GM19372 (cell line): ENCODE results near the gene PIP5K1C.

Source experiments
- ATAC-seq: cut with Tn5 transposase; IDR thresholded peaks from one replicate; pipeline ENCODE4 v1.9.1; 2021; ENCODE audit warnings: mild to moderate bottlenecking, low read depth, moderate library complexity; ENCODE audit not compliant: unreplicated experiment

PIP5K1C gene, protein sequence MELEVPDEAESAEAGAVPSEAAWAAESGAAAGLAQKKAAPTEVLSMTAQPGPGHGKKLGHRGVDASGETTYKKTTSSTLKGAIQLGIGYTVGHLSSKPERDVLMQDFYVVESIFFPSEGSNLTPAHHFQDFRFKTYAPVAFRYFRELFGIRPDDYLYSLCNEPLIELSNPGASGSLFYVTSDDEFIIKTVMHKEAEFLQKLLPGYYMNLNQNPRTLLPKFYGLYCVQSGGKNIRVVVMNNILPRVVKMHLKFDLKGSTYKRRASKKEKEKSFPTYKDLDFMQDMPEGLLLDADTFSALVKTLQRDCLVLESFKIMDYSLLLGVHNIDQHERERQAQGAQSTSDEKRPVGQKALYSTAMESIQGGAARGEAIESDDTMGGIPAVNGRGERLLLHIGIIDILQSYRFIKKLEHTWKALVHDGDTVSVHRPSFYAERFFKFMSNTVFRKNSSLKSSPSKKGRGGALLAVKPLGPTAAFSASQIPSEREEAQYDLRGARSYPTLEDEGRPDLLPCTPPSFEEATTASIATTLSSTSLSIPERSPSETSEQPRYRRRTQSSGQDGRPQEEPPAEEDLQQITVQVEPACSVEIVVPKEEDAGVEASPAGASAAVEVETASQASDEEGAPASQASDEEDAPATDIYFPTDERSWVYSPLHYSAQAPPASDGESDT

DNA sequence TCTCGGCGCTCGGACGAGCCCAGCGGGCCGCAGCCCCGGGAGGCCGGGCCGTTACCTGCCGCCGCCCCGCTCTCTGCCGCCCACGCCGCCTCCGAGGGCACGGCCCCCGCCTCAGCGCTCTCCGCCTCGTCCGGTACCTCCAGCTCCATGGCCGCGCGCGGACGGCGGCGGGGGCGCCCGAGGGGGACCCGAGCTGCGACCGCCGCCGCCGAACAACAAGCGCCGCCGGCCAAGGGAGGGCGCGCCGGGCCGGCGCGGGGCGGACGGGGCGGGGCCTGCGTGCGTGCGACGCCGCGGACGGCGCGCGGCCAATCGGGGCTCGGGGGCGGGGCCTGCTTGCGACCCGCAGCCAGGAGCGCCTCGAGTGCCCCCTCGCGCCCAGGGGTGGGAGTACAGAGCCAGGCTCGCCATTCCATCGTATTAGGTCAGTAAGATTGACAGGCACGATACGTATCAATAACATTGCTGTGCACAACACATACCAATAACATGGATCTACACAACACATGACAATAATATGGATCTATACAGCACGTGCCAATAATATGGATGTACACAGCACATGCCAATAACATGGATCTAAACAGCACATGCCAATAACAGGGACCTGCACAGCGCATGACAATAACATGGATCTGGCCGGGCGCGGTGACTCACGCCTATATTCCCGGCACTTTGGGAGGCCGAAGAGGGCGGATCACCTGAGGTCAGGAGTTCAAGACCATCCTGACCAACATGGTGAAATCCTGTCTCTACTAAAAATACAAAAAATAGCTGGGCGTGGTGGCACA is at the start of gene PIP5K1C:
Gene PIP5K1C (minus strand): TSS at position 227 of the 791 bp plus-strand sequence. CDS start 78 bp downstream, at position 149.
- peak; percentile 93 for ATAC-seq

DNA sequence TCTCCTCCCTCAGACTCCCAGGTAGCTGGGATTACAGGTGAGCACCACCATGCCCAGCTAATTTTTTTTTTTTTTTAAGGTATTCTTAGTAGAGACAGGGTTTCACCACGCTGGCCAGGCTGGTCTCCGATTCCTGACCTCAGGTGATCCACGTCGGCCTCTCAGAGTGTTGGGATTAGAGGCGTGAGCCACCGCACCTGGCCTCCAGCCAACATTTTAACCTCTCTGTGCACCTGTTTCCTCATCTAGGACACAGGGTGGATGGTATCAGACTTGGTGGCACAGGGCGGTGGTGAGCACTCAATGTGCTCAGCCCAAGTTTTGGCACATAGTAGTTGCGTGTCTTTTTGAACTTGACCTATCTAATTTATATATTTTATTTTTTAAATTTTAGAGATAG is 48.7 kb upstream of the PIP5K1C start:
- no peak for ATAC-seq

DNA sequence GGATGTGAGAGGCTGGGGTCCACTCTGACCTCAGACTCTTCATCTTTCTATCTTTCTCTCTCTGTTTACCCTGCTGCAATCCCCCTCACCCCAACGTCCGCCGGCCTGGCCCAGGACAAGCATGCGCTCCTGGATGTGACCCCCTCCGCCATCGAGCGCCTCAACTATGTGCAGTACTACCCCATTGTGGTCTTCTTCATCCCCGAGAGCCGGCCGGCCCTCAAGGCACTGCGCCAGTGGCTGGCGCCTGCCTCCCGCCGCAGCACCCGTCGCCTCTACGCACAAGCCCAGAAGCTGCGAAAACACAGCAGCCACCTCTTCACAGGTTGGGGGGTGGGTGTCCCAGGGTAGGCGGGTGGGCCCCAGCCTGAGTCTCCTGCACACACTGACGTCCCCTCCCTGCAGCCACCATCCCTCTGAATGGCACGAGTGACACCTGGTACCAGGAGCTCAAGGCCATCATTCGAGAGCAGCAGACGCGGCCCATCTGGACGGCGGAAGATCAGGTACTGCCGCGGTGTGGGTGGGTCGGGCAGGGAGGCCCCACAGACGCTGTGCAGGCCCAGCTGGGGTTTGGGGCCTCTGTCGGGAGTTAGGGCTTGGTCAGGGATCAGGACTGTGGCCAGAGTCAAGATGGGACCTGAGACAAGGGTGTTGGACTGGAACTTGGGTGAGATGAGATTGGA is 46.2 kb upstream of the PIP5K1C start:
- no peak for ATAC-seq

DNA sequence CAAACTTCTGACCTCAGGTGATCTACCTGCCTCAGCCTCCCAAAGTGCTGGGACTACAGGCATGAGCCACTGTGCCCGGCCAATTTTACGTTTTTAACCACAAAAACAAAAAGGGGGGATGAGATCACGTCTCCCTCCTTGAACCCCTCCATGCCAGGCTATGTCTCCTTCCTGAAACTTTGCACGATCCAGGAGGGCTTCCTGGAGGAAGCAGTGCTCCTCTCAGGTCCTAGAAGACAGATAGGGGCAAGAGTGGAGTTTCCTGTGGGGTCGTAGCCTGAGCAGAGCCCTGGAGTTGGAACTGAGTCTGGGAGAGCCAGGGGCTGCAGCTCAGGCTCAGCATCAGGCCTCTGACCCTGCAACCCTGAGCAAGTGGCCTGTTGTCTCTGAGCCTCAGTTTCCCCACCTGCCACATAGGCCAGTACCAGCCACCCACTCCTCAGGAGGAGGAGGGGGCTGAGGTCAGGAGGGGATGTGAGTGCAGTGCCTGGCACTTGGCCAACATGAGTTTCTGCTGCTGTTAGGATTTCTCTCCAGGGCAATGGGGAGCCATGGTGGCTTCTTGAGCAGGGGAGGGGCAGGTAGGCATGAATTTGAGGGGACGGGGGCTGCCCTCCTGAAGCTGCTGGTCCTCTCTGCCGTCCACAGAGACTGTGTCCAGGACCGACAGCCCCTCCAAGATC is 45.2 kb upstream of the PIP5K1C start:
- ATAC-seq = no peak

DNA sequence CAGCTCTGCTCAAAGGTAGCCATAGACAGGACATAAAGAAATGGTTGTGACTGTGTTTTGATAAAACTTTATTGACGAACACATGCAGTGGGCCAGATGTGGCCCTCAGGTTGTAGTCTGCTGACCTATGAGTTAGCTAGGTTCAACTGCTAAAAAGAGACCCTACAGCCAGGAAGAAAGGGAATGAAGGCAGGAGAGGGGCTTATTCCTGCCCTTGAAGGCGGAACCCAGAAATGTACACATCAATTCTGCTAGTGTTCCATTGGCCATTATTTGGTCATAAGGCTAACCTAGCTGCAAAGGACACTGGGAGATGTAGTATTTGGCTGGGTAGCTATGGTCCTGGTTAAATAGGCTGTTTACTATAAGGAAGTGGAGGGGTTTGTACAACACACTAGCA is 43.2 kb upstream of the PIP5K1C start:
- ATAC-seq = no peak

DNA sequence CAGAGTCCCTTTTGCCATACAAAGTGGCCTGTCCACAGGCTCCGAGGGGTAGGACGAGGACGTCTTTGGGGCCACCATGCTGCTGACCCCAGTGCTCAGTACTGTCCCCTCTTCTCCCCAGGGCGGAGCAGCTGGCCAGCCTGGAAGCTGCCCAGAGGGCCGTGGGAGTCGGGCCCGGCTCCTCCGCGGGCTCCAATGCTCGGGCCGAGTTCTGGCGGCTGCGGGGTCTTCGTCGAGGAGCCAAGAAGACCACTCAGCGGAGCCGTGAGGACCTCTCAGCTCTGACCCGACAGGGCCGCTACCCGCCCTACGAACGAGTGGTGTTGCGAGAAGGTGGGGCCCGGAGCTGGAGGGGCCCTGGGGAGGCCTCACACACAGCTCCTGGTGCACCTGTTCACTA is 40.2 kb upstream of the PIP5K1C start:
- no peak for ATAC-seq

DNA sequence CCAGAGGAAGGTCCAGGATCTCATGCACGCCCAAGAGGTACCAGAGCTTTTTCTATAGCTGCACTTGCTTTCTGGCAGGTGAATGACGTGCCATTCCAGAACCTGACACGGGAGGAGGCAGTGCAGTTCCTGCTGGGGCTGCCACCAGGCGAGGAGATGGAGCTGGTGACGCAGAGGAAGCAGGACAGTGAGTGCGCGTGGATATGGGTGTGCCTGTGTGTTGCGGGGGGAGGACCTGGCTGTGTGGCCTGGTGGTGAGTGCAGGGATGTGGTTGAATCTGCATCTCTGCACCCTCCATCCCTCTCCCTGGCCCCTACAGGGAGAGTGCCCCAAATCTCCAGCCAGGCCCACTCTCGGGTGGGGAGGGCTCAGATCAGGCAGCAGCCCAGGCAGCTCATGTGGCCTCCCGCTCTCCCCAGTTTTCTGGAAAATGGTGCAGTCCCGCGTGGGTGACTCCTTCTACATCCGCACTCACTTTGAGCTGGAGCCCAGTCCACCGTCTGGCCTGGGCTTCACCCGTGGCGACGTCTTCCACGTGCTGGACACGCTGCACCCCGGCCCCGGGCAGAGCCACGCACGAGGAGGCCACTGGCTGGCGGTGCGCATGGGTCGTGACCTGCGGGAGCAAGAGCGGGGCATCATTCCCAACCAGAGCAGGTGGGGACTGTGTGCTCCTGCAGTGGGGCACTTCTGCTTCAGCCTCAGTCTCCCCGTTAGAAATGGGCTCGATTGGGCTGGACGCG is 38.4 kb upstream of the PIP5K1C start:
- no peak for ATAC-seq

DNA sequence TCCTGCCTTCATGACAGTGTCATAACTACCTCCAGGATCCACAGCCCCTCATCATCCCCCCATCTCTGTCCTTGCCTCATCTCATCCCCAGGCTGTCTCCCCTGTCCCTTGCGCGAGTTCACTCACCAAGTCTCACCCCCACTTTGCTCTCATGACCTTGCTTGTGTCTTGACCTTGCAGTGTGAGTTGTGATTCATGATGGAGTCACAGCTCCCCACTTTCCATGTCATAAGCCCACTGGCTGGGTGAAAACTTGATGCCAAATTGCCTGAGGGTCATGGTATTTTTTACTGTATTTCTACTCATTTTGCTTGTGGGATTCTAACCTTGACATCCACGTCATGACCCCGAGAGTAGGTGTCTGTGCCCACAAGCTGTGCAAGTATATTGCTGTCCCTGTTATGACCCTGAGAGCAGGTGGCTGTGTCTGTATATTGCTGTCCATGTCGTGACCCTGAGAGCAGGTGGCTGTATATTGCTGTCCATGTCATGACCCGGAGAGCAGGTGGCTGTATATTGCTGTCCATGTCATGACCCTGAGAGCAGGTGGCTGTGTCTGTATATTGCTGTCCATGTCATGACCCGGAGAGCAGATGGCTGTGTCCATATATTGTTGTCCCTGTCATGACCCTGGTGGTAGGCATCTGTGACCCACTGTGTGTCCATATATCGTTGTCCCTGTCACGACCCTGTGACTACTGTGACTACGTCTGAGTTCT is 37.4 kb upstream of the PIP5K1C start:
- ATAC-seq = no peak

DNA sequence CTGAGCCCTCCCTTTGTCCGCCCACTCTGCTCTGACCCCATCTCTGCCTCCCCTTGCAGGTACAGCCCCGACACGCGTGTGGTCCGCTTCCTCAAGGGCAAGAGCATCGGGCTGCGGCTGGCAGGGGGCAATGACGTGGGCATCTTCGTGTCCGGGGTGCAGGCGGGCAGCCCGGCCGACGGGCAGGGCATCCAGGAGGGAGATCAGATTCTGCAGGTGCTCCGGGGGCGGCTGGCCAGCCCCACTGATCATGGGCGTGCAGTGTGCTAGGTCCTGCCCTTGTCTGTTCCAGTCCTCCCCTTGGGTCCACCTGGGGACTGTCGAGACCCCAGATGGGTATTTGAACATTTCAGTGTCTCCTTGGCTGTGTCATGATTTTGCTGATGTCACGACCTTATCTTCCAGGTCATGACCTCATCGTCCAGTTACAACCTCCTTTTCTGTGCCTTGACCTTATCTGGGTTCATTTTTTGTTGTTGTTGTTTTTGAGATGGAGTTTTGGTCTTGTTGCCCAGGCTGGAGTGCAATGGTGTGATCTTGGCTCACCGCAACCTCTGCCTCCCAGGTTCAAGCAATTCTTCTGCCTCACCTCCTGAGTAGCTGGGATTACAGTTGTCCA is 35.9 kb upstream of the PIP5K1C start:
- ATAC-seq = no peak

DNA sequence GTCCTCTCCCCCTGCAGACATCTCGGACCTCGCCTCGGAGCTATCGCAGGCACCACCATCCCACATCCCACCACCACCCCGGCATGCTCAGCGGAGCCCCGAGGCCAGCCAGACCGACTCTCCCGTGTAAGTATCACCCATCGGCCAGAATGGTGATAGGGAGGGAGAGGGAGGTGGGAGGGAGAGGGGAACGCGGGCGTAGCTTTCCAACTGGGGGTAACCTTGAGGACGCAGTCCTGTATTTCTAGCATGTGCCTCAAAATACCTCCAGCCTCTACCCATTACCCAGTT is 34.0 kb upstream of the PIP5K1C start:
- no peak for ATAC-seq

DNA sequence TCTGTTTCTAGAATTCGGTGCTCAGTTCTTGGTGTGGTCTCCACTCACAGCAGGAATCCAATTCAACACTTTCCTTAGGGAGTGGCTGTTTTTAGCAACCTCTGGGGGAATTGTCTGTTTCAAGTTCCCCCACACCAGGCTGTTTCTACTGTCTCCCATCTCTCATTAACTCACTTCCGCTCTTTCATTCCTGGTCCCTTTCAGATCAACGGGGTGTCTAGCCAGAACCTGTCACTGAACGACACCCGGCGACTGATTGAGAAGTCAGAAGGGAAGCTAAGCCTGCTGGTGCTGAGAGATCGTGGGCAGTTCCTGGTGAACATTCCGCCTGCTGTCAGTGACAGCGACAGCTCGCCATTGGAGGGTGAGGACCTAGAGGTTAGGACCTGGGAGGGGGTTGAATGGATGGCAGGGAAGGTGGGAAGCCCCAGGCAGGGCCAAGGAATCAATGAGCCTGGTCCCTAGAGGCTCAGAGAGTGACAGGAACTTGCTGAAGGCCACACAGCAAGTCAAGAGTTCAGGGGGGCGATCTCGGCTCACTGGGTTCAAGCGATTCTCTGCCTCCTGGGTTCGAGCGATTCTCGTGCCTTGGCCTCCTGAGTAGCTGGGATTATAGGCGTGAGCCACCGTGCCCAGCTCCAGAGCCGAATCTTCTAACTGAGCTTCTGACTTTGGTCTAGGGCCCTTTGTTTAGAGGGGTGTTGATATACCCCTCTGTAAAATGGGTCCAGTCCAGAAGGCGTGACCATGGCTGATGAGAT is 33.5 kb upstream of the PIP5K1C start:
- ATAC-seq = no peak

DNA sequence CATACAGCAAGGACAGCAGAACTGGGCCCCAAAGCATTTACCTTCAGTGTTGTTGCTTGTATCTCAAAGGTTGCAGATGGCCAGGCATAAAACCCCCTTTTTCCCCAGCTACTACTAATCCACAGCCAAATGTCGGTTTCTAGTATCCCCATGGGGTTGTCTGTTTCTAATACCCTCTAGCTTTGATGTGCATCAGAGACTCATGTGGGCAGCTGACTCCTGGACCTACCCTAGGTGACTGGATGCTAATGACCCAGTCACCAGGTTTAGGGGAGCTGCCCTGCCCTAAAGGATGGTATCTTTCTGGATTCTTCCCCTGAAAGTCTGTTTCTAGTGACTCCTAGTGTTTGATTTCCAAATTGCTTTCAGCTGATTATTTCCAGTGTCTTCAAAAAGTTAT is 31.8 kb upstream of the PIP5K1C start:
- ATAC-seq = no peak

DNA sequence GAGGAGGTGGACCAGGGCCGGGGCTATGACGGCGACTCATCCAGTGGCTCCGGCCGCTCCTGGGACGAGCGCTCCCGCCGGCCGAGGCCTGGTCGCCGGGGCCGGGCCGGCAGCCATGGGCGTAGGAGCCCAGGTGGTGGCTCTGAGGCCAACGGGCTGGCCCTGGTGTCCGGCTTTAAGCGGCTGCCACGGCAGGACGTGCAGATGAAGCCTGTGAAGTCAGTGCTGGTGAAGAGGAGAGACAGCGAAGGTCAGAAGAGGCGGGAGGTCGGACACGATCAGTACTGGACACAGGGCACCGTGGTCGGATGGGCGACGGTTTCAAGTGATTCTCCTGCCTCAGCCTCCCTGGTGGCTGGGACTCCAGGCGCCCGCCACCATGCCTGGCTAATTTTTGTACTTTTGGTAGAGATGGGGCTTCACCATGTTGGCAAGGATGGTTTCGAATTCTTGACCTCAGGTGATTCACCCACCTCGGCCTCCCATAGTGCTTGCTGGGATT is 30.2 kb upstream of the PIP5K1C start:
- no peak for ATAC-seq

DNA sequence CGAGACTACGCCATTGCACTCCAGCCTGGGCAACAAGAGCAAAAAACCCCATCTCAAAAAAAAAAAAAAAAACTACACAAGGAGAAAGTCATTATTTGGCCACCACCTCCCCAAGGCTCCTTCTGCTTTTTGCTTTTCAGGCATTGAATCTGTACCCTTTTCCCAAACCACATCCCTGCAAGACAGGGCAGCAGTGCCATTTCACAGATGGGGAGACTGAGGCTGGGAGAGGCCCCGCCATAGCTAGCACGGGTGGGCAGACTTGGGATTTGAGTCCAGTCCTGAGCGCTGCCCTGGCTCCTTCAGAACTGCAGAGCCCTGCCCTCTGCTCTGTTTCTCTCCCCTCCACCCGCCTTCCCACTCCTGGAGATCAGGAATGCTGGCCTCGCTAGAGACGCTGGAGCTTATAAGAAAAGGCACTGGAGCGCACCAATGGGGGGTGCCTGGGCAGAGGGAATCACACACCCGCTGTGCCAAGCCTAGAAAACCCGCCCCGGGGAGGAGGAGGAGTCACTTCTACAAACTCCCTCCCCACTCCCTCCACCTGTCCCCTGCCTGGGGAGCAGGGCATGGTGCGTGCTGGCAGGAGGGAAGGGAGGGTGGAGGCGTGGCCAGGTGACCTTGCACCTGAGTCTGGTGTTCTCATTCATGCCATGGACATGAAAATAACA is 25.5 kb upstream of the PIP5K1C start:
- no peak for ATAC-seq

DNA sequence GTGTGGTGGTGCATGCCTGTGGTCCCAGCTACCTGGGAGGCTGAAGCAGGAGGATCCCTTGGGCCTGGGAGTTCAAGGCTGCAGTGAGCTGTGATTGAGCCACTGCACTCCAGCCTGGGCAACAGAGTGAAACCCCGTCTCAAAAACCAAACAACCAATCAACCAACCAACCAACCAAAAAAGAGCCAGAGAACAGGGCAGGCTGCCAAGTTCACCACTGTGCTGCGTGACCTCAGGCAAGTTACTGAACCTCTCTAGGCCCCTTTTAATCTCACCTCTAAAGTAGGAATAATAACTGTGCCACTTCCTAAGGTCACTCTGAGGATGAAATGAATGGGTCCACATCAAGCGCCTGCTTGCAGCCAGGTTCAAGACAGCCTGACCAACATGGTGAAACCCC is 24.9 kb upstream of the PIP5K1C start:
- ATAC-seq = no peak

DNA sequence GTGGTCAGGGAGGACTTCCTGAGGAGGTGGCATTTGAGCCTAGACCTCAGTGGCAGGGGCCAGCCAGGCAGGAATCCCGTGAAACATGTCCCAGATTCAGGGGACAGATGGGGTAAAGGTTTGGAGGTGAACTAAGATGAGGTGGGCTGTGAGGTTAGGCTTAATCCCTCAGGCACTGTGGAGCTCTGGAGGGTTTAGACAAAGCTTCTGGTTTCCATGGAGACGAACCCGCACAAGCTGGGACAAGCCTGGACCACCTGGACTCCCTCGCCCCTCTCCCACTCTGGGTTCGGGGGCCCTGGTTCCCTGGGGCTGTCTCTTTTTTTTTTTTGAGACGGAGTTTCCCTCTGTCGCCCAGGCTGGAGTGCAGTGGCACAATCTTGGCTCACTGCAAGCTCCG is 23.6 kb upstream of the PIP5K1C start:
- ATAC-seq = no peak

DNA sequence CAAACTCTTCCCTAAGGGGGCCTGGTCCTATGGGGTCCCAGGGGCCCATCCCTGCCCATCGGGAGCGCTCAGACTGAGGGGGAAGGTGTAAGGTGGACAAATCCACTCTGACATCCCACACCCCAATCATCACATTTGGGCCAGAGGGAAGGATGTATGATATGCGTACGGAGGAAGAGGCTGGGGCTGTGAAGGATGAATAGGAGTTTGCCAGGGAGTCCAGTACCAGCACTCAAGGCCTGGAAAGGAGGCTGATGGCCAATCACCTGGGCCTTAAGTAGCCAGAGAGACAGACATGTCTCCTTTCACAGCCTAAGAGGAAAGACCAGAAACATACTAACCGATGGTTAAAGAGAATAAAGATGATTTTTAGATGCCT is 22.8 kb upstream of the PIP5K1C start:
- no peak for ATAC-seq
